Activated T-cell treated with anti-CD3 and anti-CD28 coated beads, Interleukin-2, amount 50 U/mL, for 1 hour (primary cell): ENCODE measurements around the gene CSPG4.
"Not testable (repeated sequence)": the region's sequence is repeated elsewhere in the genome, so short reads cannot be mapped to it uniquely, and the experiment has no call there.

ENCODE experiments used
- DNase-seq: peaks from one replicate; pipeline ENCODE4 v3.0.0-alpha.2; 2020

Gene CSPG4

DNA sequence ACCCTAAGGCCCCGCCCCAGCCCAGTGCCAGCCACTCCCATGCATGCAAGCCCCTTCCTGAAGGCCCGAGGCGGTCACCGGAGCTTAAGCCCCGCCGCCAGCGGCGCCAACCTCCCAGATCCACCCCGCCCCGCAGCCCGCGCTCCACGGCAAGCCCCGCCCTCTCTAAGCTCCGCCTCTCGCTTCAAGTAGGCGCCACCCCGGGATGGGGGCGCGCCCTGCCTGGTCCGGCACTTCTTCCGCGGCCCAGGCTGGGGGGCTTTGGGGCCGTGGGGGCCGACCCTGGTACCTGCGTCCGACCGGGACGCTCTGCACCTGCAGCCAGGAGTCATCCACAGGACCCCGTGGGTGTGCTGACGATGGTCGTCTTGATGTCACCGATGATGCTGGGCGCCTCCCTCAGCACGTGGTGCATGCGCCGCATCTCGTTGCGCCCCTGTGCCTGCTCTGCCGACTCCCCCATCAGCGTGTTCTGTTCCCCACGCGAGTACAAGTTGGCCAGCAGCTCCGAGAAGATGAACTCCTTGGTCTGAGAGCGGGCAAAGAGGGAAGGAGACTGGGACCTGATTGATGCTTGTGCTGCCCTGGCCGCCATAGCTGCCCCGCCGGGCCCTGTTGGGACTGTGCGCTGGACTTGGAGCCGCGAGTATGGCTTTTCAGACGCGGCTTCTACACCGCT, 26.1 kb upstream of the CSPG4 start:
- peak; percentile 94 for DNase-seq

GRCh38 chr15:75738014-75738646, 25.5 kb upstream of the CSPG4 start:
- DNase-seq: no peak

GRCh38 chr15:75737116-75738013, 24.7 kb upstream of the CSPG4 start:
- DNase-seq: not testable (repeated sequence)

- DNase-seq: no peak
Measured at GRCh38 chr15:75736256-75736655, 23.6 kb upstream of the CSPG4 start.

GRCh38 chr15:75734861-75735760, 22.5 kb upstream of the CSPG4 start:
- not testable (repeated sequence) for DNase-seq

DNA sequence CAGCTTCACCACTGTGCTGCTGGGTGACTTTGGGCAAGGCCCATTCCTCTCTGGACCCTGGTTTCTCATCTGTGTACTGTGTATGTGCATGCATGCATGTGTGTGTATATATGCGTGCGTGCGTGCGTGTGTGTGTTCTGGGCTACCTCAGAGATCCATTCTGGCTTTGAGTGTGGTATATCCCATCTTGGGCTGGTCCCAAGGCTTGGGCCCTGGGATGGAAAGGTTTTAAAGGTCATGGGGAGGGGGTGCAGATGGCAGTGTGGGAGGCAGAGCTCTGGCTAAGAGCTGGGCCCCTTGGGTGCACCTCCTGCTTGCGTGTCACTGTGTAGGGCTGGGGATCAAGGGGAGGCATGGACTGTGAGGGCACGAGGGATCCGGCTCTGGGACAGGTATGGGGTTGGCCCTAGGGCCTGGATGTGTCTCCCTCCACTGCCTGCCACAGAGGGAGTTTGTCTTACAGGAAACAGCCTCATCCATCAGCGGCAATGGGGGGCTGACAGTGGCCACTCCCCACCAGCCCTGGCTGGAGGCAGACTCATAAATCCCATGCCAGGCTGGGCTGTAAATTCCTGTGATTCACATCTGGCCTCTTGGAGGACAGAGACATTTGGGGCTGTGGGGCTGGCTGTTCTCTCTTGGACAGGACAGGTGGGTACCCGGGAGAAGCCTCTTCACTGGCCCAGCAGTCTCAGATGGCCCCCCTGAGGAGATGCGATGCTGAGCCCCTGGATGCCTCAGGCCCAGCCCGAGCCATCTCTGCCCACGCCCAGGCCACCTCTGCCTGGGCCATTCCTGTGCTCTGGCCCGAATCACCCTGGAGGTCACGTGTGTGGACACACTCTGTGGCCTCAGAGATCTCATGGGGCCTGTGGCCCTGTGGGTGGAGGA, 21.4 kb upstream of the CSPG4 start:
- no peak for DNase-seq

- peak; percentile 53 for DNase-seq
Measured at GRCh38 chr15:75732809-75733451, 20.3 kb upstream of the CSPG4 start.

GRCh38 chr15:75732177-75732808, 19.6 kb upstream of the CSPG4 start:
- no peak for DNase-seq

- no peak for DNase-seq
Measured at GRCh38 chr15:75731248-75732151, 18.9 kb upstream of the CSPG4 start.

GRCh38 chr15:75730376-75731247, 18.0 kb upstream of the CSPG4 start:
- DNase-seq: not testable (repeated sequence)

DNA sequence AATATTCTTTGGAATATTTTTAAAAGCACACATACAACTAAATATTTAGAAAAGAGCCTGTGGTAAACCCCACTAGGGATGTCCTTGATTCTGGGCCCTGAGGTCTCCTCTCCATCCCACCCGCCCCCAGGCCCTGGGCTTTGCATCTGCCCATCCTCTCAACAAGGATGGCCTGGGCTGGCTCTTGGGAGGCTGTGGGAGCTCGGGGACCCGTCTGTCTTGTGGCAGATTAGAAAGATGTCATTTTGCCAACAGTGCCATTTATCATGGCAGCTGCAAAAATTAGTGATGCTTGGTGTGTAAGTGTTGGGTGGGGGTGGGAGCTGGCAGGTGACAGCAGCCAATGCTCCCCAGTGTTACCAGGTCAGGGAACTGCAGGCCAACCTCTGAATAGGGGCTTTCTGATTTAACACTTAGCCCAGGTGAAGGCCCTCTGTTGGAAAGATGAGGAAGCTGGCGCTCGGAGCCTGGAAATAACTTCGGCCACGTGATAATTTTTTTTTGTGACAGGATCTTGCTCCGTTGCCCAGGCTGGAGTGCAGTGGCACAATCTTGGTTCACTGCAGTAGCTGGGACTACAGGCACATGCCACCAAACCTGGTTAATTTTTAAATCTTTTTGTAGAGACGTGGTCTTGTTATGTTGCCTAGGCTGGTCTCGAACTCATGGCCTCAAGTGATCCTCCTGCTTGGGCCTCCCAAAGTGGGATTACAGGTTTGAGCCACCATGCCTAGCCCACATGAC, 16.9 kb upstream of the CSPG4 start:
- DNase-seq: no peak

GRCh38 chr15:75727851-75728715, 15.4 kb upstream of the CSPG4 start:
- DNase-seq: peak; percentile 79

DNA sequence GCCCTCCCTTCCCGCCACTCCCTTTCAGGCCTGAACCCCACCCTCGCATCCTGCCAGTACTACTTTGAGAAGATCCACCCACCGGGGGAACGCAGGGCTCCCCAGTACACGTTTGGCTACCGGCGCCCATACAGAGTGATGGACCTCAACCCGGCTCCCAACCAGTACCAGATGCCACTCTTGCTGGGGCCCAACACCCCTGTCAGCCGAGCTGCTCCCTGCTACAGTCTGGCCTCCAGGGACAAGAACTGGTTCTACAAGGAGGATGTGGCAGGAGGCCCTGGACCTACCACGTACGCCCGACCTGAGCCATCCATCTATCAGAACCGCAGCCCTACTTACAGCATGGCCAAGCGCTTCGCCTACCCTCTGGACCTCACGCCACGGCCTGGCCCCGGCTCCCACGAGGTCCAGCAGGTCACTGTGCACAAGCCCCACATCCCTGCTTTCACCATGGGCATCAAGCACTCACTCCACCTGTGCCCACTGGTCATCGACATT, 14.4 kb upstream of the CSPG4 start:
- no peak for DNase-seq

GRCh38 chr15:75725719-75726607, 13.3 kb upstream of the CSPG4 start:
- DNase-seq: no peak

- no peak for DNase-seq
Measured at GRCh38 chr15:75725006-75725718, 12.5 kb upstream of the CSPG4 start.
